Psoas muscle (tissue), 8 donors: ENCODE measurements around the gene P2RX4. TPM values are rescaled to one million over a fixed set of nuclear protein-coding genes. Genes with fewer than 3 reads are reported as not detected.
A peak's percentile ranks its signal among the peaks of the same experiment; 100 is the strongest.
"Not testable (repeated sequence)": the region's sequence is repeated elsewhere in the genome, so short reads cannot be mapped to it uniquely, and the experiment has no call there.

ENCODE experiments used
- ATAC-seq, 4 donors: fragments of 200-7000 bp; cut with Tn5 transposase; one replicate each; pipeline ENCODE4 v1.9.1; 2020; ENCODE audit warnings: moderate library complexity in 3 of 4, mild to moderate bottlenecking in 2 of 4
- DNase-seq, 2 donors: peaks; one replicate each; pipeline ENCODE4 v3.0.0-alpha.2; 2020
- H3K27ac ChIP-seq: fragments of 200-600 bp; one replicate; pipeline ENCODE4 v1.8.0; 2022
- H3K27me3 ChIP-seq, 3 donors: fragments of 200-600 bp in 1 of 3; one replicate each; pipeline versions ENCODE4 v1.6.1 to v1.8.0; 2013 to 2022; ENCODE audit warnings: low read length in 2 of 3, mild to moderate bottlenecking in 2 of 3, moderate library complexity in 1 of 3; ENCODE audit not compliant: insufficient read depth in 3 of 3
- H3K36me3 ChIP-seq, 2 donors: fragments of 200-600 bp in 1 of 2; one replicate each; pipeline versions ENCODE4 v1.6.1 to v1.8.0; 2013 to 2022; ENCODE audit warnings: low read depth in 1 of 2, mild to moderate bottlenecking in 1 of 2, moderate library complexity in 1 of 2; ENCODE audit not compliant: insufficient read depth in 1 of 2
- H3K4me1 ChIP-seq: fragments of 200-600 bp; one replicate; pipeline ENCODE4 v1.8.0; 2022
- H3K4me3 ChIP-seq: fragments of 200-600 bp; one replicate; pipeline ENCODE4 v1.8.0; 2022; ENCODE audit warnings: mild to moderate bottlenecking
- H3K9me3 ChIP-seq: fragments of 200-600 bp; one replicate; pipeline ENCODE4 v1.8.0; 2022
- WGBS, 3 donors: extraction: QIAGEN DNeasy Blood & Tissue Kit; methylation state at CpG; one replicate each; pipeline versions ENCODE4 v1.1.6 to v1.1.7; 2013; 5-methylcytosine and 5-hydroxymethylcytosine counted together
- intact Hi-C, 2 donors: fragments of 100-400 bp; cut with DNase I; formaldehyde crosslinking; loops; one replicate each; pipeline versions ENCODE4 v1.11.0 to v1.14.2; 2022
- polyA plus RNA-seq, 3 donors: library from polyadenylated mRNA; stranded (reverse); fragments of 200-250 nt; gene quantifications; one replicate each; pipeline ENCODE4 v1.2.3, GENCODE V29; 2013
- total RNA-seq, 4 donors: library from RNA; stranded (reverse); fragmentation: NEBNext Ultra II Directional in 2 of 4; extraction: Animal tissue kit (Norgen Biotek cat#: 25700) in 2 of 4; gene quantifications; one replicate each; pipeline versions ENCODE4 v1.2.1 to v1.2.4, GENCODE V29; 2021 to 2023
- TF ChIP-seq, protein P1 (sequence below): fragments of 200-600 bp; IDR thresholded peaks from one replicate; pipeline ENCODE4 v1.8.0; 2022; ENCODE audit warnings: antibody characterized with exemption
- donor health status: healthy with polysubstance abuse.
- donor health status: DM: no; HTN: no; CAD: no; lungs with moderate emphysema.
- donor health status: Bipolar disorder and iron deficiency.
- donor health status: healthy.
- donor health status: DM: yes; HTN: yes; CAD: no.
- donor health status: DM: no; HTN: no; CAD: no.
- donor health status: DM: no; HTN: no; CAD: no.
- donor health status: DM: yes; HTN: yes; CAD: no.

Gene P2RX4
- total and polyA plus RNA-seq, 7 donors = 1.1 to 3.4 (median 1.7) TPM

DNA sequence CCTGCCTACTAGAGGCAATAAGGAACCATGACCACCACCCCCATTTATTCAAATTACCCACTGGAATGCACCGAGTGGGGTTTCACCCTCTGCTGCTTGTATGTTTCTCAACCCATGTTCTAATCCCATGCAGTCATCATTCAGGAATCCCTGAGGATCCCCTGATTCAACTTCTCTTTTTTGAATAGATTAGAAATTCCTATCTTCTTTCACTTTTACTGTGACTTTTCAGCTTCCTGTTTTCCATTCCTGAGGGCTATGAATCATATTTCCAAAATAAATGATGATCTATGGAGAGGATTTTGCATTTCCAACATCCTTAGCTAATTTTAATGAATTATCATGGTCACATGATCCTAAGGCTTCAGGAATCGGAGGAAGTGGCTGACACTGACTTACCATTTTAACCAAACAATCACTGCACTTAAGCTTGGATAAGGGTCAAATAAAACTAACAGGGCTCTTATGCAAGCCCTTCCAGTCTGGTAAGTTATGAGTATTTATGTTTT lies 19.4 kb upstream of the P2RX4 start:
- ATAC-seq (peak in 1 of 4 donors; percentile 16), DNase-seq (no peak)
- no peaks in the 10 kb centered on the region for H3K4me1 ChIP-seq
- H3K4me3 ChIP-seq = no peak overlapping the region
- no peaks in the 10 kb centered on the region for H3K36me3 ChIP-seq
- H3K27me3 ChIP-seq = peaks cover 0 to 2% (median 0%) of the 10 kb centered on the region in 3 donors
- WGBS, 3 donors = 22 to 50% (median 26%) methylated on average over 2 of the region's 2 CpGs
- H3K27ac ChIP-seq = peak overlapping the region; percentile 3
- TF ChIP-seq, protein P1, sequence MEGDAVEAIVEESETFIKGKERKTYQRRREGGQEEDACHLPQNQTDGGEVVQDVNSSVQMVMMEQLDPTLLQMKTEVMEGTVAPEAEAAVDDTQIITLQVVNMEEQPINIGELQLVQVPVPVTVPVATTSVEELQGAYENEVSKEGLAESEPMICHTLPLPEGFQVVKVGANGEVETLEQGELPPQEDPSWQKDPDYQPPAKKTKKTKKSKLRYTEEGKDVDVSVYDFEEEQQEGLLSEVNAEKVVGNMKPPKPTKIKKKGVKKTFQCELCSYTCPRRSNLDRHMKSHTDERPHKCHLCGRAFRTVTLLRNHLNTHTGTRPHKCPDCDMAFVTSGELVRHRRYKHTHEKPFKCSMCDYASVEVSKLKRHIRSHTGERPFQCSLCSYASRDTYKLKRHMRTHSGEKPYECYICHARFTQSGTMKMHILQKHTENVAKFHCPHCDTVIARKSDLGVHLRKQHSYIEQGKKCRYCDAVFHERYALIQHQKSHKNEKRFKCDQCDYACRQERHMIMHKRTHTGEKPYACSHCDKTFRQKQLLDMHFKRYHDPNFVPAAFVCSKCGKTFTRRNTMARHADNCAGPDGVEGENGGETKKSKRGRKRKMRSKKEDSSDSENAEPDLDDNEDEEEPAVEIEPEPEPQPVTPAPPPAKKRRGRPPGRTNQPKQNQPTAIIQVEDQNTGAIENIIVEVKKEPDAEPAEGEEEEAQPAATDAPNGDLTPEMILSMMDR = no peak
- intact Hi-C loops = no loop called here
- no peaks in the 10 kb centered on the region for H3K9me3 ChIP-seq

DNA sequence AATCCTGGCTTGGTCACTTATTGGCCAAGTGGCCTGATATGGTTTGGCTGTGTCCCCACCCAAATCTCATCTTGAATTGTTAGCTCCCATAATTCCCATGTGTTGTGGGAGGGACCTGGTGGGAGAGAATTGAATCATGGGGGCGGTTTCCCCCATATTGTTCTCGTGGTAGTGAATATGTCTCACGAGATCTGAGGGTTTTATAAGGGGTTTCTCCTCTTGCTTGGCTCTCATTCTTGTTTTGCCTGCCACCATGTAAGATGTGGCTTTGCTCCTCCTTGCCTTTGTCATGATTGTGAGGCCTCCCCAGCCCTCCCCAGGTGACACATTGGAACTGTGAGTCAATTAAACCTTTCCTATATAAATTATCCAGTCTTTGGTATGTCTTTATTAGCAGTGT lies 18.8 kb upstream of the P2RX4 start:
- Histone ChIP-seq H3K4me3 (no peak overlapping the region), H3K36me3 (no peaks in the 10 kb centered on the region), H3K9me3 (no peaks in the 10 kb centered on the region), H3K27me3 (peaks cover 0 to 2% (median 0%) of the 10 kb centered on the region in 3 donors), H3K27ac (peak overlapping the region; percentile 3), H3K4me1 (no peaks in the 10 kb centered on the region)
- no peak for DNase-seq
- TF ChIP-seq, protein P1 = no peak
- WGBS, 3 donors = 75 to 94% (median 90%) methylated on average over 3 of the region's 3 CpGs
- ATAC-seq = no peak
- intact Hi-C loops = no loop called here

DNA sequence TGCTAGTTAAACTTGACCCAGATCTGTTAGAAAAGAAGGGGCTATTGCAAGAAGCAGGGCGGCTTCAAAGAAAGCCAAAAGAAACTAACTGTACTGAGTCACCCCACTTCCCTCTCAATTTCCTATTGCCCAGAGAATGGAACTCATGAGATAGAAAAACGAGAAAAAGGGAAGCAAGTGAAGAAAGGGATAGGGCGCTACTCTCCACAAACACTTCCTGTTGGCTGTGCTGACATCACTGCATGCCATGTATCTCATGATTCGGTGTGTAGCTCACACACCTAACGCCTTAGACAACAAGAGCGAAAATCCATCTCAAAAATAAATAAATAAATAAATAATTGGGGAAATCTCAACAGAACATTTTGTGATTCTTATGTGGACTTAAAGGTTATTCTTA lies 13.0 kb upstream of the P2RX4 start:
- DNase-seq = no peak
- no peak overlapping the region for H3K4me3 ChIP-seq
- no peak overlapping the region for H3K27ac ChIP-seq
- no peaks in the 10 kb centered on the region for H3K4me1 ChIP-seq
- ATAC-seq = no peak
- peaks cover 0 to 2% (median 0%) of the 10 kb centered on the region in 3 donors for H3K27me3 ChIP-seq
- no peaks in the 10 kb centered on the region for H3K9me3 ChIP-seq
- WGBS, 3 donors = 74 to 77% (median 75%) methylated on average over 6 of the region's 6 CpGs
- H3K36me3 ChIP-seq = no peaks in the 10 kb centered on the region
- TF ChIP-seq, protein P1 = no peak
- intact Hi-C loops = no loop called here

DNA sequence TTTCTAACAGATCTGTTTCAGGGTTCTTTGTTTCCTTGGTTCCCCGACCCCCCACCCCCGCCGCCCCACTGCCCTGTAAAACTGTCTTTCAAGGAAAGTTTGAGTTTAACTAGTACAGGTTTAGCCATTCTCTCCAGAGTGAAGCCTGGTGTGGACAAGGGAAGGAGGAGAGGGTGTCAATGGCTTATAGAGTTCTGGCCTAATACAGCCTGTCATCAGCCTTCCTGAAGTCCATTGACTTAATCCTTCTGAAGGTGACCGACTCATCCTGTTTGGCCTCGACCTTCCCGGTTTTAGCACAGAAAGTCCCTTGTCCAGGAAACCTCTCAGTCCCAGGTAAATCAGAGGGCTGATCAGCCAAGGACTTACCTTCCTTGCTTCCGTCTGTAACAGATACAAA lies 11.0 kb upstream of the P2RX4 start:
- H3K4me1 ChIP-seq = no peaks in the 10 kb centered on the region
- 62 to 77% (median 75%) methylated on average over 7 of the region's 7 CpGs for WGBS, 3 donors
- H3K4me3 ChIP-seq = no peak overlapping the region
- no peak overlapping the region for H3K27ac ChIP-seq
- DNase-seq = no peak
- no peaks in the 10 kb centered on the region for H3K36me3 ChIP-seq
- TF ChIP-seq, protein P1 = no peak
- ATAC-seq = no peak
- H3K27me3 ChIP-seq = no peaks in the 10 kb centered on the region
- H3K9me3 ChIP-seq = no peaks in the 10 kb centered on the region
- intact Hi-C loops = no loop called here

DNA sequence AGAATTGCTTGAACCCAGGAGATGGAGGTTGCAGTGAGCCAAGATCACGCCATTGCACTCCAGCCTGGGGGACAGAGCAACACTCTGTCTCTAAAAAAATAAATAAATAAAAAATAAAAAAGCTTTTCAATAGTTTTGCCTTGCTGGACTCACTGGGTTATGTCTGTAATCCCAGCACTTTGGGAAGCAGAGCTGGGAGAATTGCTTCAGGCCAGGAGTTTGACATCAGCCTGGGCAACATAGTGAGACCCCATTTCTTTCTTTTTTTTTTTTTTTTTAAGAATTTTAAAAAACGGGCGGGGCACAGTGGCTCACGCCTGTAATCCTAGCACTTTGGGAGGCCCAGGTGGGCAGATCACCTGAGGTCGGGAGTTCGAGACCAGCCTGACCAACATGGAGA lies 8.8 kb upstream of the P2RX4 start:
- H3K4me1 ChIP-seq, H3K36me3 ChIP-seq, ATAC-seq, H3K27ac ChIP-seq, DNase-seq, H3K4me3 ChIP-seq, H3K9me3 ChIP-seq, H3K27me3 ChIP-seq, intact Hi-C loops: not testable (repeated sequence)
- 95 to 98% (median 97%) methylated on average over 6 of the region's 6 CpGs for WGBS, 3 donors
